ENCODE data around the gene YBEY.
A peak's percentile ranks its signal among the peaks of the same experiment; 100 is the strongest.

The YBEY gene

DNA sequence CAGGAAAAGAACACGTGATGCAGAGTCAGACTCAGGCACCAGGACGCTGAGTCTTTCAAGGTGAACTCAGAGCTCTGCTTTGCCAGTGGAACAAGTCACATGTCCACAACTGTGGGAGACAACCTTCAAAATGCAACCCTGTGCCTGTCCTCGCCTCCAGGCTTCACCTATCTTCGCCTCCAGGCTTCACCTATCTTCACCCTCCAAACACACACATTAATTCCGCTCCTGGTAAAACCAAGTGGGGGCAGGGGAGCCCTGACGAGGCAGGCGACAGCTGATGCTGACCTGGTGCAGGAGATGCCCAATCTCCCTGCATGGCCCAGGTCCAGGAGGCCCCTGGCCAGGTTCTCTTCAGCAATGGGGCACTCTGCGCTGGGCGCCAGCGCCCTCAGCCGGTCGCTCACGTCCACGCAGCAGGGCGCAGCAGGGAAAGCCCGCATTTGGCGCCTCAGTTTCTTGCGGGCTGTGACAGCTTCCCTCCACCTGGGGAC is 29.6 kb upstream of the YBEY start:
- Histone ChIP-seq H3K27ac (no peak overlapping the region), H3K4me3 (no peak overlapping the region)

DNA sequence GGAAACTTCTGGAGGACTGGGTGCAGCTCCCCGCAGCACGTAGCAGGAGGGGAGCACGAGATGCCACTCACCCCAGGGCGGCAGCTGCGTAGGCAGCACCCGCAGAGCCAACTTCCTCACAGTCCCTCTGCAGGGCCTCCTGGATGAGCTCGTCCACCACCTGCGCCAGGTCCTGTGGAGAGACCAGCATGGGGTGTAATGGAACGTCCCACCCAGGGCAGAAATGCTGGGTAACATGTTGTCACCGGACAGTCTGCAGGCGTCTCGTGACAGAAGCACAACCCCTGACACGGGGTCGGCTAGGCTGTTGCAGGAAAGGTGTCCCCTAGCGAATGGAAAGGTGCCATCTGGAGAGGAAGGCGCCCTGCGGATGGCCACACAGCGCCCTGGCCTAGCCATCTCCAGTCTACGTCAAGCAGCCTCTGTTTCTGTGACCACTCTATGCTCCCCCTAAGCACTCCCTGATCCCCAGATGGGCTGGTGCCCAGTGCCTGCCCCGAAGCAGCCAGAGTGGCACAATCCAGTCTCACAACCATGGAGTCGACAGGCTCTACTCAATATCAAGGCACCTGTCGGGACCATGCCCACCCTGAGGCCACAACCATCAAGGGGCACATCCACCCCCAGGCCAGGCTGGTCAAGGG is 22.0 kb upstream of the YBEY start:
- Histone ChIP-seq H3K4me3 (no peak overlapping the region), H3K27ac (no peak overlapping the region)

DNA sequence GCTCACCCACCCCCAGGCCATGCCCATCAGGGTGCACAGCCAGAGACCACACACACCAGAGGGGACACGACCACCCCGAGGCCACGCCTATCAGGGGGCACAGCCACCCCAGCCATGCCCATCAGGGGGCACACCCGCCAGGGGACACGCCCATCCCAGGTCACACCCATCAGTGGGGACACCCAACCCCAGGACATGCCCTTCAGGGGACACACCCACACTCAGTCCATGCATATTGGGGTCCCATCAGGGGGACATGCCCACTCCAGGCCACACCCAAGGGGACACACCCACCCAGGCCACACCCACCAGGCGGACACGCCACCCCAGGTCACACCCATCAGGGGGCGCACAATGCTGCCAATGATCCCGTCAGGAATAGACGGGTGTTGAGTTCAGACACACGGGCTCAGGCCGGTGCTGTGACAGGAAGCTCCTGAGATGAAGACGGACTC is 21.4 kb upstream of the YBEY start:
- H3K4me3 ChIP-seq: no peak overlapping the region
- no peak overlapping the region for H3K27ac ChIP-seq

DNA sequence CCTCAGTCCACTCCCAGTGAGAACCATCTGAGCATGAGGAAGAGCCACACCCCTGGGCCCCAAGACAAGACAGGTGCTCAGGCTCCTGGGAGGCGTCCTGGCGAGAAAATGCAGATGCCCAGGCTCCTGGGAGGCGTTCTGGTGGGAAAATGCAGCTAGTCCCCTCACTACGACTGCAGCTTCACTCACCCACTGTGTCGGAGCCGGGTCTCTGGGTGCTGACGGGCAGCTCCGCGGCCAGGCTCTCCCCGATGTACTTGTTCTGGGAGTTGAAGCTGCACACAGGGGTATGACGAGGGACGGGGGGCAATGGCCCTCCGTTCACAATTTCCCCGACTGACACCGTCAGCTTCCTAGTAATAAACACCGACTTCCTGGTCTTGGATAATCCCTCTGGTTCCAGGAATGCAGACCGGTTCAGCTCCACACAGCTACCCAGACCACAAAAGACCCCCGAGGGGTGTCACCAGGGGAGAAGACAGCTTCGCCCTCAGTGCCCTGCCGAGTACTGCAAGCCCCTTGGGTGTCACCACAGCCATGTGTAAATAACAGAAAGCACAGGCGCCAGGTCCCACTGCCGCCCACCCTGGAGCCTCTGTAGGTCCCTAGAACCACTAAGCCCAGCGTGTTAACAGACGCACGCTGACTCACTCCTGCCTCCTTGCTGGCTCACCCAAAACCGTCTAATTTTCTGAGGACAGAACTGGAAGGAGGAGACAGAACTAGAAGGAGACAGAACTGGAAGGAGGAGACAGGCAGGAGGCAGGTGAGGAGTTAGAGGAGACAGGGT is 20.2 kb upstream of the YBEY start:
- no peak overlapping the region for H3K27ac ChIP-seq

DNA sequence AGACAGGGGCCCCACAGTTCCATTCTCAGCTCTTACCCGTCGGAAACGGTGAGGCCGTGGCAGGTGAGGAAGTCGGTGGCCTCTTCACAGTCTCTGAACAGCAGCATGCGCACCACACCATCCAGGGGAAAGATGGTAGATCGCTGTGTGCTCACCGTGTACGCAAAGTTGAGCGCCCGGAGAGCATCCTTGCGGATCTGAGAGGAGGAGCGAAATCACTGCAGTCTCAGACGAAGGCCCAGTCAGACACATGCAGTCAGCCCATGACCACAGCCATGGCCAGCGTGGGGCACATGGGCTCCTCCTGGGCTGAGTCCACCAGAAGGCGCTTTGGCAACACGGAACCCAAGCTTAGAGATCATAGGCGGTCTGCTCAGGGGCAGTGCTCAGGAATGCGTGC is 19.2 kb upstream of the YBEY start:
- no peak overlapping the region for H3K4me3 ChIP-seq
- H3K27ac ChIP-seq: no peak overlapping the region

More for the DNA sequence above, 20.2 kb upstream of the YBEY start:
- no peak overlapping the region for H3K4me3 ChIP-seq

DNA sequence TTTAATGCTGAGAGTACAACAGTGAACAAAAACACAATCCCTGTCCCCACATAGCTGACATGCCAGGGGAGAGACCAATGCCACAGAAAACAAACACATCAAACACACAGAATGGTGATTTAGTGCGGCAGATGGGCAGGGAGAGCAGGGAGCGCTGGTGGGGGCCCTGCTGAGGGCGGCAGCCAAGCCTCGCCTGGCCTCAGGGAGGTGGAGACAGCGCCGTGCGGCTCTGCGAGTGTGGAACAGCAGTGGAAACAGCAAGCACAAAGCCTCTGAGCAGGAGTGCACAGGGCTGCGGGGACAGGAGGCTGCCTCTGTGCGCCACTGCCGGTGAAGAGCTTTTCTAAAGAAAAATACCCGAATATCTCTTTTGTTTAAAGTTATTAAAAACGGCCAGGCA is 17.8 kb upstream of the YBEY start:
- H3K27ac ChIP-seq: no peak overlapping the region
- no peak overlapping the region for H3K4me3 ChIP-seq

DNA sequence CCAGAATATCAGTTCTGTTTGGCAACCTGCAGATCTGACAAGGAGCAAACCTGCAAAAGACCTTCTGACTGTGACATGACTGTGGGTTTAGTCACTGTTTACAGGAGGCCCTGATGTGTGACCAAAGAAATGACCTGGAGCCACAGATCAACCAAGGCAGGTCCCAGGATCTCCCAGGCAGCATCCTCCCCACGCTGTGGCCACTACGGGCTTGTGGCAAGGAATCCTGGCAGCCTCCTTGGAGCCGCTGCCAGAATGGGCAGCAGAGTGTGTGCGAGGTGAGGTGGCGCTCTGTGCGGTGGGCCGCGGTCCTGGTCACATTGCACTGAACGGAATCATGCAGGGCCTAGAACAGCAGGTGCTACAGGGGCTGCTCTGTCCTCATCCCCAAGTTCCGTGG is 16.7 kb upstream of the YBEY start:
- H3K4me3 ChIP-seq: no peak overlapping the region
- H3K27ac ChIP-seq: no peak overlapping the region

DNA sequence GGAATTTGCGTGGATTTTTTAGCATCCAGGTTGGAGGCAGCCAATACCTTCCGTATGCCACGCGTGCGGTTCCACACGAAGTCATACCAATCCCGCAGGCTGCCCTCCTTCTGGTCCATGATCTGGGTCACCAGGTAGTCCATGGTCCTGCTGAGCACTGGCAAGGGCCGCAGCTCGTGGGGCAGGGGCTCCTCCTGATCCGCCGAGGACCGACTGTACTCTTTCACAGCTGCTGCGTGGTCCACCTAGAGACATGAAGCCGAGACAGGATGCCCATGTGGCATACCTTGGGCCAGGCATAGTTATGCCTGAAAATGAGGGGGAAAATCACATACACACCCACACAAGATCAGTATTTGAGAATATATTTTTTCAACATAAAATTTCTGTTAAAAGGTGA is 12.8 kb upstream of the YBEY start:
- Histone ChIP-seq H3K4me3 (no peak overlapping the region), H3K27ac (no peak overlapping the region)

DNA sequence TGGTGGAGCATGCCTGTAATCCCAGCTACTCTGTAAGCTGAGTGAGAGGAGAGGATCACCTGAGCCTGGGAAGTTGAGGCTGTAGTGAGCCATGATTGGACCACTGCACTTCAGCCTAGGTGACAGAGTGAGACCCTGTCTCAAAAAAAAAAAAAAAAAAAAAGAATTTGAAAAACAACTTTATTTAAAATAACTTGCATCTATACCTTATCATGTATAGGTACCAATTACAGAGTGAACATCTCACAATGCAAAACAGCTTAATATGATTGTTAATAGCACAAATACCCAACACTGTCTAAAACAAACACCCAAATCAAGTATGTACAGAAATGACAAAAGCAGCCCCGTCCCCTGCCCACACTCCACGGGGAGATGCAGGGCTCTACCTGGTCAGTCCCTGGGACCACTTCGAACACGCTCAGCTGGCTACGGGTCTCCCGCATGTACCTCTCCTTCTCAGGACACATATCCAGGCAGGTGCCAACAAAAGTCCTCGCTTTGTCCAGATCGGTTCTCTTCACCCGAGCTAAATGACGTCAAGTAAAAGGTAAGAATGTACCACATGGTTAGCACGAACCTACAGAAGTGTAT is 11.2 kb upstream of the YBEY start:
- H3K27ac ChIP-seq: no peak overlapping the region
- no peak overlapping the region for H3K4me3 ChIP-seq

DNA sequence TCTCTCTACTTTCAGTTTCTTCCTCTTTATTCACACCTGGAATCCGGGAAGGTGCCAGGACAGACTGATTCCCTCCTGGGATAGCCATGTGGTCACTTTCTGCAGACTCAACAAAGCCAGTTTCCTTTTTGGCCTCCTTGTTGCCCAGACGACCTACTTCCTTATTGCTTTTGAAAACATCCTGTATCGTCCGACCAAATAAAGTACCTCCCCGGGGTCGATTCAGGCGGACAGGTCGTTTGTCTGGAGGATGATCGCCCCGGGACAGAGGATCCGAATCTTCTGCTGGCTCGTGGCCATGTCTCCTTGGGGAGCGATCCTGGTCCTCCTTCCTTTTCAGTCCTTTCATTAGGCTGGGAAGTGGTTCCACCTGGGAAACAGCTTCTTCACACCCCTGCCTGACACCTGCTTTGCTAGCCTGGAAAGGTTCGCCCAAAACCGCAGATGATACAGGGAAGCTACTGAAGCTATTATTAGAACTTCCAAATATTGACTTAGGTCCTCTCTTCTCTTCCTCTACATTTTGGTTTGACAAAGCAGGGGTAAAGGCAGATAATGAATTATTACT is 2.0 kb upstream of the YBEY start:
- peak overlapping the region in 8 of 21 experiments; percentile 3 to 99 (median 45) for H3K27ac ChIP-seq
- H3K4me3 ChIP-seq: peak overlapping the region in 2 of 7 experiments; percentile 1 to 7

DNA sequence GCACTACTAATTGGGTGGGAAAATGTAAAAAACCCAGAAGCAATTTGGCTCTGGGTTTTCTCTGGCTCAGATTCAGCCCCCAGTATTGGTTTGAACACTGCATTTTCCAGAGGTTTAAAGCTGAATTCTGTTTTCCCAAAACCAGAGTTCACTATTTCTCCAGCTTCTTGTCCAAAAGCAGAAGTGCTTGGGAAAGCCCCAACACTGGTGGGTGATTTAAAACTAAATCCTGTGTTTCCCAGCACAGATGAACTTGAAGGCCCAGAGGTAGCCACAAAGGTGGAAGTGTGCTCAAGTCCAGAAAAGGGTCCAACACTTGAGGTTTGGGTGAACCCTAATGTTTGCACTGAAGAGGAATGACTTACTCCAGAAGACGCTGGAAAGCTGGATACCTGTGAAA is 1.4 kb upstream of the YBEY start:
- Histone ChIP-seq H3K4me3 (peak overlapping the region in 4 of 7 experiments; percentile 1 to 99 (median 73)), H3K27ac (peak overlapping the region in 10 of 21 experiments; percentile 25 to 99 (median 96))

DNA sequence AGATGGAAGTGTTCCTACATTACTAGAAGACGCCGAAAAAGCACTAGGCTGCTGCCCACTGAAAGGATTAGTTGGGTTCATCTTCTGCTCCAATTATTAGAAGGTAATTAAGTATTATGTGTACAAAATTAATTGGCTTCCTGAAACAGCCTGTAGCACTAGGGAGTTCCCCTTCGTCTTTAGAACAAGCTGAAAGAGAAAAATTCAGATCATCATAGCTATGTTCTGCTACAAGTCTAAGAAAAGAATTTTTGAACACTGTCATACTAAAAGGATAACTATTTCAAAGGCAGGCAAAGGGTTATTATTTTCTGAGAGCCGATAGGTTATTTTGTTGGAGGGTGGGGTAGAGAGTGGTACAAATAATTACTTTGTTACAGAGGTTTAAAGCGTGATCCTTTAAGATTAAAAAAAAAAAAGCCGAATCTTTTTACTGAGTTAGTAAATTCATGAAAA is 908 bp upstream of the YBEY start, which contains the start of gene MCM3AP:
Gene MCM3AP, minus strand, starts transcription at position 406 of the 456 bp plus-strand sequence. Its CDS starts 325 bp downstream, at position 81.
- H3K4me3 ChIP-seq: peak within 1 kb of the TSS; percentile 65 to 99 (median 89)

DNA sequence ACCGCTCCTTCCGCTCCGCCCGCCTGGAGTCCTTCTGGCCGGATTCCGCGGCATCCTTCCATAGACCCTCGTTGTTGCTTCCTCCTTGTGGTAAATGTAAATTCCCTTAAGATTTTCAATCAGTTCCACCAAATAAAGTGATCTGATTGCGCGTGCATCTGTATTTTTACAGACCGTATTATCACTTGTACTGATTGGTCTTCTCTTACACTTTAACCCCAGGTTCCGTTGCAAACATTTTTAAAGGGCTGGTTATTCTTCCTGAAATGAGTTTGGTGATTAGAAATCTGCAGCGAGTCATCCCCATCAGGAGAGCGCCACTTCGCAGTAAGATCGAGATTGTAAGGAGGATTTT is 483 bp downstream of the YBEY start:
- peak overlapping the region; percentile 86 to 99 (median 96) for H3K27ac ChIP-seq
- H3K4me3 ChIP-seq: peak overlapping the region; percentile 65 to 99 (median 89)

More for the DNA sequence above, 908 bp upstream of the YBEY start, which contains the start of gene MCM3AP:
- peak within 1 kb of the TSS; percentile 86 to 99 (median 96) for H3K27ac ChIP-seq

DNA sequence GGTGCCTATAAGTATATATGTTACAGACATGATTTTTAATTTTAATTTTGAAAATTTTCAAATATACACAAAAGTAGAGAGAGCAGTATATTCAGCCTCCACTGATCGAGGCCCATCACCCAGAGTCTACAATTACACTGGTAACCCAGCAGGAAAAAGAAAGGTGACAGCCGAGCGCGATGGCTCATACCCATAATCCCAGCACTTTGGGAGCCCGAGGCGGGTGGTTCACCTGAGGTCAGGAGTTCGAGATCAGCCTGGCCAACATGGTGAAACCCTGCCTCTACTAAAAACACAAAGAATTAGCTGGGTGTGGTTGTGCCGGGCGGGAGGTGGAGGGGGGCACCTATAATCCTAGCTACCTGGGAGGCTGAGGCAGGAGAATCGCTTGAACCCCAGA is 1.4 kb downstream of the YBEY start:
- H3K4me3 ChIP-seq: no peak overlapping the region
- peak overlapping the region in 3 of 21 experiments; percentile 97 to 99 (median 97) for H3K27ac ChIP-seq

DNA sequence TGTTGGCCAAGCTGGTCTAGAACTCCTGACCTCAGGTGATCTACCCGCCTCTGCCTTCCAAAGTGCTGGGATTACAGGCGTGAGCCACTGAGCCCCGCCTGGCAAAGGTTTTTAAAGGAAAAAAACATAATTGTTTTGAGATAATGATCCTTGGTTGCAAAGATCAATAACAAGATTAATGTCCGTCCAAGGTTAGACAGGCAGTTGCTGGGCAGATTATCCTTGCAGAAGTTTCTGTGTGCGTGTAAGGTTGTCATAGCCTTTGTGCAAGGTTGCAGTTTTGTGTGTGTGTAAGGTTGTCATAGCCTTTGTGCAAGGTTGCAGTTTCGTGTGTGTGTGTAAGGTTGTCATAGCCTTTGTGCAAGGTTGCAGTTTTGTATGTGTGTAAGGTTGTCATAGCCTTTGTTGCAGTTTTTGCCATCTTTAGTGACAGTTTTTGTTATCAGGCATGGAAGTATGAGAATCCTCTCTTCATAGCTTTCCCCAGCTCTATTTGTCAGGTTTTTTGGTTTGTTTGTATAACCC is 3.6 kb downstream of the YBEY start:
- no peak overlapping the region for H3K27ac ChIP-seq
- H3K4me3 ChIP-seq: no peak overlapping the region

DNA sequence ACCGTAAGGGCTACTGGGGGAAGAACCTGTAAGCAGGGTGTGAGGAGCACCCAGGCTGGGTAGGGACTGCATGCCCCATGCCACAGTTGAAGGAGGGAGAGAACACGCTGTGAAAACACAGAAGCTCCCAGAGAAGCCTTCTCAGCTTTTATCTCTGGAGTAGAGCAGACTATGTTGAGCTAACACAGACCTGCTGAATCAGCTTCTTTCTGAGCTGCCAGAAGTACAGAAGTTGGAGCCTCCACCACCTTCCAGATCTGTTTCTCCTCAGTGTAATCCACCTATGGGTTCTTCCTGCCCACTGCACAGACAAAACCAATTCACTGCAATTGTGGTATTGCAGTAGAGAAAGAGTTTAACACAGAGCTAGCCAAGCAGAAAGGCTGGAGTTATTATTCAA is 5.4 kb downstream of the YBEY start:
- H3K27ac ChIP-seq: no peak overlapping the region
- no peak overlapping the region for H3K4me3 ChIP-seq

DNA sequence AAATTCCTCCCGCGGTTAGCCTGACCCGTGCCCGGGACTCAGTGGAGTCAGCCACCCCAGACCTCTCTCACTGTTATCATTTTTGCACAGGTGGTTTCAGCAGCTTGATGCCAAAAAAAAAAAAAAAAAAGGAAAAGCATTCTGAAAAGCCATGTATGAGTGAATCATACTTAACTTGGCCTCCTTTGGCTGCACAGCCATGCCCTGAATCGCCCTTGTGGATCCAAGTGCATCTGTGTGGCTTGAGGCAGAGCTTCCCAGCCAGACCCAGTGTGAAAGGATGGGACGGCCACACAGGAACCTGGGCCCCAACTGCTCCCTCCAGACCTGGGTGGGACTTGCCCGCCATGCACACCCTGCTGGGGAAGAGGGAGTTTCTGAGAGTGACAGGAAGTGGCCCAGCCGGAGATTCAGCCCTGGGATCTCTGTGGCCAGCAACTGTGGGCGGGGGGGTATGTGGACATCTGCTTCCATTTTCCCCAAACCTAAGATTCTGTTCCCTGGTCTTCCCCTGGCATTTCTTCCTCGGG is 8.6 kb downstream of the YBEY start:
- Histone ChIP-seq H3K27ac (peak overlapping the region in 19 of 21 experiments; percentile 6 to 84 (median 71)), H3K4me3 (no peak overlapping the region)

DNA sequence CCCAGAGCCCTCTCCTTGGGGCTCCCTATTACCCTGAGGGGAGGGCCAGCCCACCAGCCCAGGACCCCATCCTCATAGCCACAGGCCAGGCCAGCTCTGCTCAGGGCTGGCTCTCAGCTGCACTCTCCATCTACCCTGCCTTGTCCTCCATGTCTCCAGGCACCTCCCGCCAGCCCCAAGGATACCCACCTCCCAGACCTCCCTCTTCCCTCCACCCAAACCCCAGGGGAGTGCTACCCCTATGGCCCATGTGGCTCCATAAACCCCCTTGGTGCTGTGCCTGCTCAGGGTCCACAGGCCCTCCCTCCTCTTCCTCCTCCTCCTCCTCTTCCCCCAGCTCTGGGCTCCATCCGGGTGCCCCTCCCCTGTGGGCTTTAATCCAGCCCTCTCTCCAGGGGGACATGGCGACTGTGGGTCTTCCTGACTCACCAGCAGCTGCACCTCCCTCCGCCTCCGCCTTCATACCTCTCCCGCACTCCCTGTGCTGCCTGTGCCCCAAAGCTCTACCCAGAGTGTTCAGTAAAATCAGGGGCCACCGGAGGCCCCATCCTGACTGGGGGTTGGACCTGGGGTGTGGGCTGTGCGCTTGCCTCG is 9.1 kb downstream of the YBEY start:
- no peak overlapping the region for H3K4me3 ChIP-seq
- H3K27ac ChIP-seq: peak overlapping the region in 20 of 21 experiments; percentile 6 to 84 (median 70)
